SU-DHL-6 (cell line): ENCODE measurements around the gene EPYC.

Source experiments
- CTCF ChIP-seq: fragments of 200-600 bp; sonication (generic); IDR thresholded peaks from one replicate; pipeline ENCODE4 v1.5.1; 2017; ENCODE audit warnings: antibody characterized with exemption, mild to moderate bottlenecking, low read length, moderate library complexity; ENCODE audit not compliant: insufficient read depth, poor library complexity, severe bottlenecking
- EZH2phosphoT487 ChIP-seq: fragments of 200-600 bp; sonication (generic), shearing (Covaris generic); conservative IDR thresholded peaks from 2 replicates; pipeline ENCODE4 v1.6.1; 2018; ENCODE audit warnings: mild to moderate bottlenecking, antibody characterized with exemption, low read length, moderate library complexity, mixed read lengths

DNA sequence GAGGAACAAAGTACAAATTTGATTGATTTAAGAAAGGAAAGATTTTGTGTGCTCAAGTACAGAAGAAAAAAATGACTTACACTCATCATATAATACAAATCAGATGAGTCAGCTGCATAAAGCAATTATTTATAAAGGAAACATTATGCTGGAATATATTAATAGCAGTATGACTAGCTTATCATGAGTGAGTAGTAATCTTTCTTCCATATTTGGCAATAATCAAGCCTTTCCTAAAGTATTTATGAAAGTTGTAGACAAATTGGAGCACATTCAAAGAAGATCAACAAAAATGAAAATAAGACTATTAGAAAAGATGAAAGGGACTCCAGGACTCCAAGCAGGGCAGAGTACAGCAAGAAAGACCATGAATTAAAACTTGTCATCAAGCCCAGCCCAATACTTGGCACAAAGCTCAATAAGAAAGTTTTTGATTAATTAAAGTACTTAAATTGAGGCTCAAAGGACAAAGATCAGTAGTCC, 82.6 kb downstream of the EPYC start:
- no peak for TF ChIP-seq CTCF
- TF ChIP-seq EZH2phosphoT487 = no peak
